ENCODE results near the gene ZNF697. TPM values are rescaled to one million over a fixed set of nuclear protein-coding genes. Genes with fewer than 3 reads are reported as not detected.

ZNF697 gene
- total and polyA plus RNA-seq, 10 of the 15 experiments (the other 5 are each of a cell fraction or from before 2014, with no cell fraction given): 0.48 to 5.9 (median 3.0) TPM

GRCh38 chr1:119594376-119594775 lies 53.7 kb downstream of the ZNF697 start:
- ChIA-PET RAD21 (ENCODE audit: unreplicated experiment) (no interaction called here), SMC1A (ENCODE audit: uncharacterized antibody, unreplicated experiment) (no interaction called here), POLR2A (no interaction called here), CTCF (no interaction called here)
- H3K4me2 ChIP-seq (ENCODE audit: control insufficient read depth, insufficient read depth): no peak overlapping the region
- H3K4me1 ChIP-seq (ENCODE audit: control insufficient read depth, insufficient read depth, low read length): no peaks in the 10 kb centered on the region
- H3K27ac ChIP-seq (ENCODE audit: control insufficient read depth, insufficient read depth): no peak overlapping the region
- FAIRE-seq (no peak), DNase-seq (ENCODE audit: low read depth, low spot score) (no peak), ATAC-seq (no peak)
- no peaks in the 10 kb centered on the region for H3K36me3 ChIP-seq (ENCODE audit: control insufficient read depth in 2 of 2, insufficient read depth in 2 of 2, low read length in 1 of 2)
- no peak overlapping the region for H3K9ac ChIP-seq (ENCODE audit: control insufficient read depth, insufficient read depth, low read length)
- no TSS peak for BruUV-seq (replicated peaks)
- H4K20me1 ChIP-seq (ENCODE audit: control insufficient read depth, insufficient read depth): no peaks in the 10 kb centered on the region
- no peak overlapping the region for H3K4me3 ChIP-seq
- intact Hi-C loops (cut with micrococcal nuclease; ENCODE audit: unreplicated experiment): no loop called here
- TF ChIP-seq CBX3 (IDR thresholded peaks at IDR 0.05; ENCODE audit: borderline replicate concordance, low read depth): no peak
- H3K27me3 ChIP-seq (replicated peaks in 1 of 2; ENCODE audit: control insufficient read depth in 2 of 2, insufficient read depth in 2 of 2, low read length in 1 of 2): no peaks in the 10 kb centered on the region; a peak in 1 of 4 replicates
- no peaks in the 10 kb centered on the region for H3K79me2 ChIP-seq (ENCODE audit: control insufficient read depth, insufficient read depth, low read length)
- 15% methylated on average over 1 of the region's 1 CpG for WGBS (ENCODE audit: insufficient coverage, insufficient replicate concordance, low lambda C conversion rate, missing lambda C conversion rate)
- no peak overlapping the region for H2AFZ ChIP-seq (ENCODE audit: control insufficient read depth, low read depth, low read length)
- no peaks in the 10 kb centered on the region for H3K9me3 ChIP-seq (replicated peaks; ENCODE audit: control insufficient read depth, insufficient read depth, low read length)
- in situ Hi-C loops (cut with MboI): no loop called here

- 0% methylated on average over 1 of the region's 1 CpG for WGBS (ENCODE audit: insufficient coverage, insufficient replicate concordance, low lambda C conversion rate, missing lambda C conversion rate)
- no peak overlapping the region for H3K4me2 ChIP-seq (ENCODE audit: control insufficient read depth, insufficient read depth)
- FAIRE-seq (no peak), DNase-seq (ENCODE audit: low read depth, low spot score) (no peak), ATAC-seq (no peak)
- H3K4me3 ChIP-seq: no peak overlapping the region
- H3K4me1 ChIP-seq (ENCODE audit: control insufficient read depth, insufficient read depth, low read length): no peaks in the 10 kb centered on the region
- ChIA-PET POLR2A (no interaction called here), RAD21 (ENCODE audit: unreplicated experiment) (no interaction called here), SMC1A (ENCODE audit: uncharacterized antibody, unreplicated experiment) (interaction anchor here (1.1 kb wide), 1 partner anchor 86 kb away, joined by 3 read pairs; no protein-coding TSS in a partner anchor), CTCF (no interaction called here)
- H2AFZ ChIP-seq (ENCODE audit: control insufficient read depth, low read depth, low read length): no peak overlapping the region
- H3K27ac ChIP-seq (ENCODE audit: control insufficient read depth, insufficient read depth): no peak overlapping the region
- no peak overlapping the region for H3K9ac ChIP-seq (ENCODE audit: control insufficient read depth, insufficient read depth, low read length)
- H3K9me3 ChIP-seq (replicated peaks; ENCODE audit: control insufficient read depth, insufficient read depth, low read length): no peaks in the 10 kb centered on the region
- H3K36me3 ChIP-seq (ENCODE audit: control insufficient read depth in 2 of 2, insufficient read depth in 2 of 2, low read length in 1 of 2): no peaks in the 10 kb centered on the region
- in situ Hi-C loops (cut with MboI): no loop called here
- no TSS peak for BruUV-seq (replicated peaks)
- TF ChIP-seq TCF3 (IDR thresholded peaks at IDR 0.05; ENCODE audit: borderline replicate concordance, insufficient read depth, low read depth, low read length) (no peak), SPI1 (IDR thresholded peaks at IDR 0.05; ENCODE audit: borderline replicate concordance, insufficient read depth, low read depth, low read length) (peak; percentile 42; the same call in 1 of the 2 replicates)
- H3K27me3 ChIP-seq (replicated peaks in 1 of 2; ENCODE audit: control insufficient read depth in 2 of 2, insufficient read depth in 2 of 2, low read length in 1 of 2): no peaks in the 10 kb centered on the region; a peak in 1 of 4 replicates
- H3K79me2 ChIP-seq (ENCODE audit: control insufficient read depth, insufficient read depth, low read length): no peaks in the 10 kb centered on the region
- no peaks in the 10 kb centered on the region for H4K20me1 ChIP-seq (ENCODE audit: control insufficient read depth, insufficient read depth)
- intact Hi-C loops (cut with micrococcal nuclease; ENCODE audit: unreplicated experiment): no loop called here
Measured at GRCh38 chr1:119593805-119594204, 54.3 kb downstream of the ZNF697 start.

Data from GM12878 (cell line).